Measurements from ENCODE around the gene ANKFN1. TPM values are rescaled to one million over a fixed set of nuclear protein-coding genes. Genes with fewer than 3 reads are reported as not detected.
"Not testable (repeated sequence)": the region's sequence is repeated elsewhere in the genome, so short reads cannot be mapped to it uniquely, and the experiment has no call there.

The ANKFN1 gene
- polyA plus RNA-seq, 3 donors from 2014 or later: not detected

GRCh38 chr17:56244268-56244890 is 91.1 kb downstream of the ANKFN1 start:
- no peaks in the 10 kb centered on the region for H3K9me3 Mint-ChIP-seq
- no peaks in the 10 kb centered on the region for H3K4me1 Mint-ChIP-seq
- peaks cover 0 to 8% (median 6%) of the 10 kb centered on the region in 3 donors for H3K27me3 Mint-ChIP-seq (ENCODE audit: low read depth in 3 of 3)
- no peak overlapping the region for H3K27ac Mint-ChIP-seq
- DNase-seq: no peak
- no peak overlapping the region for H3K4me3 Mint-ChIP-seq
- H3K36me3 Mint-ChIP-seq: no peaks in the 10 kb centered on the region

DNA sequence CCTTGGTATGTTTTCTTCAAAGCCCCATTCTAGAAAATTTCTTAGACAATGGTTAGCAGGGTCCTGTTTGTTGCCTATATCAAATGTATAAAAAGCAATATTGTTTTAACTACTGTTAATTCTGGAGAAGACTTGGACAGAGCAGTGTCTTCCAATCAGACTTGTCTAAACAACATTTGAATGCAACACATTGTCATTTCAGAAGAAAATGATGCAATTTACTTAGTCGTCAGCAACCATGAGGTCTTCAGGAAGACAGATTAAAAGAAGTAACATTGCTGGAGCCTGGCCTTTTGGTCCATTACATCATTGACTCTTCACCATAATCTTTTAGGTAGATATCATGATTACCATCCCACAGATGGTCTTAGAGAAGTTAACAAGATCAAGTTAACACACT is 94.5 kb downstream of the ANKFN1 start:
- DNase-seq: no peak
- Mint-ChIP-seq H3K9me3 (peaks cover 0 to 1% (median 0%) of the 10 kb centered on the region in 6 donors), H3K27ac (no peak overlapping the region), H3K4me3 (no peak overlapping the region), H3K4me1 (no peaks in the 10 kb centered on the region), H3K27me3 (ENCODE audit: low read depth in 3 of 3) (peaks cover 0 to 12% (median 6%) of the 10 kb centered on the region in 3 donors), H3K36me3 (no peaks in the 10 kb centered on the region)

GRCh38 chr17:56257075-56257474 is 103.8 kb downstream of the ANKFN1 start:
- Mint-ChIP-seq H3K27me3 (ENCODE audit: low read depth in 3 of 3) (peaks cover 0 to 17% (median 0%) of the 10 kb centered on the region in 3 donors), H3K4me3 (no peak overlapping the region), H3K36me3 (no peaks in the 10 kb centered on the region), H3K4me1 (no peaks in the 10 kb centered on the region), H3K27ac (no peak overlapping the region), H3K9me3 (no peaks in the 10 kb centered on the region)
- DNase-seq: no peak

DNA sequence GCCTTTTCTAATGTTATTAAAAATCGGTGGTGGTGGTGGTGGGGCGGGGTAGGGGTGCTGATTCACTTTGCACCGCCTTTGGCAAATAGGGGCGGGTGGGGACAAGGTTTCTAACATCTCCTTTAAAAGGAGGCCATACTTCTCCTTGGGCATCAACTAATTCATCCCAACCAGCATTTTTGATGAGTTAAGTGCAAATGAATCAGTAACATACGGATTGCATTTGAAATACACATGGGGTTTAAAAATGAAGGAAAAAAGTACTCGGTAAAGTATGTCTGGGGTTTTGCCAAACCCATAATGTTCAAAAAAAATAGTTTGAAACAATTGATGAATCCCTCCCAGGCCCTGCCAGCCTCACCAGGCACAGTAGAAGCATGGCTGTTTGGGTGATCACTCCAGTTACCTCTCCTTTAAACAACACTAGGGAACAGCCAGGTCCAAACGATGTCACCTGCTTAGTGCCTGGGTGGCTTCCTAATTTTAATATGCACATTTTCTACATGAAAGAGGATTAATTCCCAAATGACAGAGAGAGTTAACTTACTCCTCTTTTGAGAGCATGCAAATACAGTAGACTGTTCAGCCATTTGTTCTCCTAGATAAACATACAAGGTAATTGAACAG is 107.2 kb downstream of the ANKFN1 start:
- no peaks in the 10 kb centered on the region for H3K9me3 Mint-ChIP-seq
- H3K36me3 Mint-ChIP-seq: no peaks in the 10 kb centered on the region
- H3K4me1 Mint-ChIP-seq: no peaks in the 10 kb centered on the region
- no peak overlapping the region for H3K27ac Mint-ChIP-seq
- no peak for DNase-seq
- peaks cover 0 to 15% (median 0%) of the 10 kb centered on the region in 3 donors for H3K27me3 Mint-ChIP-seq (ENCODE audit: low read depth in 3 of 3)
- no peak overlapping the region for H3K4me3 Mint-ChIP-seq

- H3K27me3 Mint-ChIP-seq (ENCODE audit: low read depth in 3 of 3): peaks cover 0 to 15% (median 0%) of the 10 kb centered on the region in 3 donors
- no peaks in the 10 kb centered on the region for H3K4me1 Mint-ChIP-seq
- peaks cover 0 to 2% (median 0%) of the 10 kb centered on the region in 6 donors for H3K9me3 Mint-ChIP-seq
- H3K36me3 Mint-ChIP-seq: no peaks in the 10 kb centered on the region
- no peak for DNase-seq
- no peak overlapping the region for H3K4me3 Mint-ChIP-seq
- no peak overlapping the region for H3K27ac Mint-ChIP-seq
Observed at GRCh38 chr17:56262803-56263202, 109.5 kb downstream of the ANKFN1 start.

- Mint-ChIP-seq H3K4me3 (no peak overlapping the region), H3K9me3 (peaks cover 0 to 2% (median 0%) of the 10 kb centered on the region in 6 donors)
Observed at GRCh38 chr17:56269556-56270389, 116.5 kb downstream of the ANKFN1 start.

GRCh38 chr17:56274491-56274890 is 121.2 kb downstream of the ANKFN1 start:
- H3K4me3 Mint-ChIP-seq: no peak overlapping the region
- no peak overlapping the region for H3K27ac Mint-ChIP-seq
- H3K9me3 Mint-ChIP-seq: no peaks in the 10 kb centered on the region
- peaks cover 0 to 6% (median 0%) of the 10 kb centered on the region in 3 donors for H3K27me3 Mint-ChIP-seq (ENCODE audit: low read depth in 3 of 3)
- no peaks in the 10 kb centered on the region for H3K36me3 Mint-ChIP-seq
- no peak for DNase-seq
- H3K4me1 Mint-ChIP-seq: no peaks in the 10 kb centered on the region

More at GRCh38 chr17:56269556-56270389, 116.5 kb downstream of the ANKFN1 start:
- Mint-ChIP-seq H3K27ac (no peak overlapping the region), H3K36me3 (no peaks in the 10 kb centered on the region), H3K27me3 (ENCODE audit: low read depth in 3 of 3) (peaks cover 0 to 2% (median 0%) of the 10 kb centered on the region in 3 donors), H3K4me1 (no peaks in the 10 kb centered on the region)
- no peak for DNase-seq

- H3K9me3 Mint-ChIP-seq: no peaks in the 10 kb centered on the region
- no peak for DNase-seq
- H3K36me3 Mint-ChIP-seq: no peaks in the 10 kb centered on the region
- no peaks in the 10 kb centered on the region for H3K27me3 Mint-ChIP-seq (ENCODE audit: low read depth in 3 of 3)
- no peak overlapping the region for H3K4me3 Mint-ChIP-seq
- no peaks in the 10 kb centered on the region for H3K4me1 Mint-ChIP-seq
- H3K27ac Mint-ChIP-seq: no peak overlapping the region
Observed at GRCh38 chr17:56284482-56284881, 131.2 kb downstream of the ANKFN1 start.

DNA sequence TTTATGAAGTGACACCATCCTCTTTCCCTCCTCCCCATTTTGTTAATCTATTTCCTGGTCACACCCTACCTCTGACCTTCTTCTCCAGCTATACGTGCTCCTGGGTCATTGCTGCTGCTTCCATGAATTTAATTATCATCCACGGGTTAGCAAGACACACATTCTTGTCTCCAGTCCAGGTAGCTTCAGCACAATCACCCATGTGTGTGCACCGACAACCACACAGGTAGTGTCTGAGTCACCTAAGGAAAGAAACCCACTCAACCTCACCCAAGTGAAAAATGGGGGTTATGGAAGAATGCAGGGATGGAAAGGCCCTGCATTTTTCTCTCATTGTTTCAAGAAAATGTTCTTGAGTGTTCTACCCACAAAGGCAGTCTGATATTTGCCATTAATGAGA is 135.5 kb downstream of the ANKFN1 start:
- peaks cover 9 to 14% of the 10 kb centered on the region in 2 donors for H3K4me1 Mint-ChIP-seq
- DNase-seq; H3K27me3 Mint-ChIP-seq (ENCODE audit: low read depth in 3 of 3); H3K9me3 Mint-ChIP-seq; H3K27ac Mint-ChIP-seq; H3K36me3 Mint-ChIP-seq; H3K4me3 Mint-ChIP-seq: not testable (repeated sequence)

DNA sequence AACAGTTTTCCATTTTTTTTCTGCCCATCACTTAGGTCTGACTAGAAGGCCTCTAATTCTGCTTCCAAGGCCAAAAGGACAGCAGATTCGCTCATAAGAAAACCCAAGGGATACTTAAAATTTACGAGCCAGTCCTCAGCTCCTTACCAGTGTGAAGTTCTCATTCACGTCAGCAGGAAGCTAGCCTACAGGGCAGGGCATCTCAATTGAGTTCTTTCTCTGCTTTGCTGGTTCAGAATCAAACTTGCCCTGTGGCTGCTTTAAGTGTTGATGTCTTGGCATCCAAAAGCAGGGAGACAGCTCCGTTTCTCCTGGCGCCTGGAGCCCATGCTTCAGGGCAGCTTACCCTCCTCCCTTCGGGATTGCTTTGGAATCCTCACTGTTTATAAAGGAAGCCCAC is 136.0 kb downstream of the ANKFN1 start:
- DNase-seq: no peak
- H3K36me3 Mint-ChIP-seq: no peaks in the 10 kb centered on the region
- H3K4me1 Mint-ChIP-seq: peaks cover 9 to 14% of the 10 kb centered on the region in 2 donors
- no peak overlapping the region for H3K4me3 Mint-ChIP-seq
- H3K27me3 Mint-ChIP-seq (ENCODE audit: low read depth in 3 of 3): no peaks in the 10 kb centered on the region
- peaks cover 0 to 3% (median 0%) of the 10 kb centered on the region in 6 donors for H3K9me3 Mint-ChIP-seq
- H3K27ac Mint-ChIP-seq: no peak overlapping the region

DNA sequence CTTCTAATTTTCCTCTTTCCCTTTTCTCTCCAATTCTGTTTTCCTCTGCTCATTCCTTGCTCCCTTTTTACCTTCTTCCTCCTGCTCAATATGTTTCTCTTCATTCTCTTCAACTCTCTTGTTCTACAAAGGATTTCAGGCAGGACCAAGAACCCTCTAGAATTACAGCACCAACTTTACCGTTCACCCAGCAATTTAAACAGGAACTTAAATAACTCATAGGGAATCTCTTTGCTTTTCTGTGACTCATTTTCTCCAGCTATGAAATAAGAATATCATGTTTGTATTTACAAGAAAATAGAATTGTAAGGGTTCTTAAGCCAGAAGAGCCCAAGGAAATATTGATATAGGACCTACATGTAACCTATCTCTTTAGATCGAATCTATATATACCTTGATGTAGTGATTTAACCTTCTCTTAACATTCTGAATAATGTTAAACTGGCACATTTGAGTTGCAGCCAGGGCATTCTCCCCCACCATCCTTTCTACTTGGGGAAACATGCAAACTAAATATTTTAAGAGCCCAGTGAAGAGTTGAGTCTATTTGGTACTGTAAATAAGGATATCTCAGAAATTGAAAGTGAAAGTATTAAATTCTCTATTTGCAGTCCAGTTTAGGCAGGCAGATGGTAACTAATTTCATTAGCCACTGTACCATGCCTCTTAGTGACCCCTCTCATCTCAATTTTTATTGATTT is 137.0 kb downstream of the ANKFN1 start:
- H3K27me3 Mint-ChIP-seq (ENCODE audit: low read depth in 3 of 3): no peaks in the 10 kb centered on the region
- no peak for DNase-seq
- H3K4me3 Mint-ChIP-seq: peak overlapping the region; percentile 29 to 73 (median 60)
- peaks cover 0 to 3% (median 0%) of the 10 kb centered on the region in 6 donors for H3K9me3 Mint-ChIP-seq
- H3K27ac Mint-ChIP-seq: peak overlapping the region in 3 of 6 donors; percentile 25 to 65 (median 51)
- H3K4me1 Mint-ChIP-seq: peaks cover 9 to 14% of the 10 kb centered on the region in 2 donors
- no peaks in the 10 kb centered on the region for H3K36me3 Mint-ChIP-seq

DNA sequence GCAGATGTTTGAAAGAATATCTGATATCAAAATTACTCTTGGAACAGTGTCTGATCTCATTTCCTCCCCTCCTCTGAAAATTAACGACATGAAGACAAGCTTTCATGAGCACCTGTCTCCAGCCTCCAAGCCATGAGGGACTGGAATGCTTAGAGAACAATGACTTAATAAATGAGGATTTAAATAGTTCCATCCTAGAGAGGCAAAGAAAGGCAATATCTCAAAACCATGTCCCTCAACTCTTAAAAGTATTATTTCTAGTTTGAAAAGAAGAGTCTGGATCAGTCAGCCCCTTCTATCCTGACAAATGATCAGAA is 137.5 kb downstream of the ANKFN1 start:
- Mint-ChIP-seq H3K27ac (peak overlapping the region in 3 of 6 donors; percentile 25 to 51 (median 32)), H3K36me3 (no peaks in the 10 kb centered on the region), H3K4me3 (peak overlapping the region; percentile 29 to 73 (median 60)), H3K9me3 (peaks cover 0 to 3% (median 0%) of the 10 kb centered on the region in 6 donors), H3K4me1 (peaks cover 9 to 14% of the 10 kb centered on the region in 2 donors), H3K27me3 (ENCODE audit: low read depth in 3 of 3) (no peaks in the 10 kb centered on the region)
- DNase-seq: no peak

DNA sequence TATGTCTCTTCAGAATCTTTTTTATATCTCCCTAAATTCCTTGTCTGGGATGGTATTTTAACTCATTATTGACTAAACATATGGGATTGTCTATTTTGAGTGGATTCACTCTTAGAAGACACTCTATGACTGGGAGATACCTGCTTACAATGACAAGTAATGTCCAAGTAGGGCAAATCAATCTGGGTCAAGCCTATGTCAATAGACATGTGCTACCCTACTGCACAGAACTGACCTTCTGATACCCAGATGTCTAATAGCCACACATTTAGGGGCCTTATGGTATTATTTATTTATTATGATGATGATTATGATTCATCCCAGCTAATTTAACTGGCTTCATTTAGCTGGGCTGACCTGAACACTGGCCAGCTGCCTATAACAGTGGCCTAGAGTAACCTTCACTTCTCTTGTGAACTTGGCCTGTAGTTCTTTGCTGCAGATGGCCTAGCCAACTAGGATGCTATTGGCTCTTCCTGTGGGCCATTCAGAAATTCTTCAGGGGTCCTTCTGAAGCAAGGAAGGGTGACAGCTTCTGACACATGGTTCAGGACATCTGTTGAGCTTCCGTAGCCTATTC is 138.0 kb downstream of the ANKFN1 start:
- peaks cover 9 to 14% of the 10 kb centered on the region in 2 donors for H3K4me1 Mint-ChIP-seq

More for the DNA sequence above, 138.0 kb downstream of the ANKFN1 start:
- no peak overlapping the region for H3K27ac Mint-ChIP-seq
- H3K27me3 Mint-ChIP-seq (ENCODE audit: low read depth in 3 of 3): no peaks in the 10 kb centered on the region
- H3K9me3 Mint-ChIP-seq: peaks cover 0 to 3% (median 0%) of the 10 kb centered on the region in 6 donors
- H3K4me3 Mint-ChIP-seq: no peak overlapping the region
- H3K36me3 Mint-ChIP-seq: no peaks in the 10 kb centered on the region
- DNase-seq: no peak
